Measurements from ENCODE around the gene CDKN2AIP. TPM values are rescaled to one million over a fixed set of nuclear protein-coding genes. Genes with fewer than 3 reads are reported as not detected.

CDKN2AIP gene
- total RNA-seq, 1 experiment from 2014 or later: 6.4 TPM

GRCh38 chr4:183399616-183400015 is 44.8 kb upstream of the CDKN2AIP start:
- CTCF ChIA-PET: no interaction called here
- intact Hi-C loops (cut with micrococcal nuclease): no loop called here
- no peaks in the 10 kb centered on the region for H3K79me2 ChIP-seq (ENCODE audit: insufficient read depth, low read length)

More at GRCh38 chr4:183399616-183400015, 44.8 kb upstream of the CDKN2AIP start:
- no peaks in the 10 kb centered on the region for H3K9me2 ChIP-seq (ENCODE audit: insufficient read depth)
- no TSS peak for BruUV-seq (replicated peaks)
- H2AFZ ChIP-seq (ENCODE audit: low read depth, low read length, poor library complexity, severe bottlenecking): no peak overlapping the region
- DNase-seq (ENCODE audit: low read depth, low spot score) (no peak), ATAC-seq (no peak)
- RAD21 ChIA-PET (ENCODE audit: low non-redundant PET in 1 of 2, low total read pairs in 2 of 2, uncharacterized antibody in 2 of 2, unreplicated experiment in 2 of 2): no interaction called here
- TF ChIP-seq REST (IDR thresholded peaks at IDR 0.05; ENCODE audit: low read depth): no peak
- no peak for TF ChIP-seq SP1 (IDR thresholded peaks at IDR 0.05; ENCODE audit: low read depth)
- no peak for TF ChIP-seq ZNF274 (IDR thresholded peaks at IDR 0.05; ENCODE audit: low read depth, low read length)
- no peak for TF ChIP-seq POLR2AphosphoS5 (IDR thresholded peaks at IDR 0.05; ENCODE audit: low read depth, low read length)
- TF ChIP-seq CEBPB (IDR thresholded peaks at IDR 0.05; ENCODE audit: low read depth): no peak
- TF ChIP-seq EZH2phosphoT487 (IDR thresholded peaks at IDR 0.05; ENCODE audit: borderline replicate concordance): no peak
- TF ChIP-seq TCF7L2 (IDR thresholded peaks at IDR 0.05; ENCODE audit: borderline replicate concordance, extremely low read depth, insufficient read depth, insufficient read length): no peak
- no peak for TF ChIP-seq RAD21 (IDR thresholded peaks at IDR 0.05; ENCODE audit: low read depth)
- TF ChIP-seq, protein P1, sequence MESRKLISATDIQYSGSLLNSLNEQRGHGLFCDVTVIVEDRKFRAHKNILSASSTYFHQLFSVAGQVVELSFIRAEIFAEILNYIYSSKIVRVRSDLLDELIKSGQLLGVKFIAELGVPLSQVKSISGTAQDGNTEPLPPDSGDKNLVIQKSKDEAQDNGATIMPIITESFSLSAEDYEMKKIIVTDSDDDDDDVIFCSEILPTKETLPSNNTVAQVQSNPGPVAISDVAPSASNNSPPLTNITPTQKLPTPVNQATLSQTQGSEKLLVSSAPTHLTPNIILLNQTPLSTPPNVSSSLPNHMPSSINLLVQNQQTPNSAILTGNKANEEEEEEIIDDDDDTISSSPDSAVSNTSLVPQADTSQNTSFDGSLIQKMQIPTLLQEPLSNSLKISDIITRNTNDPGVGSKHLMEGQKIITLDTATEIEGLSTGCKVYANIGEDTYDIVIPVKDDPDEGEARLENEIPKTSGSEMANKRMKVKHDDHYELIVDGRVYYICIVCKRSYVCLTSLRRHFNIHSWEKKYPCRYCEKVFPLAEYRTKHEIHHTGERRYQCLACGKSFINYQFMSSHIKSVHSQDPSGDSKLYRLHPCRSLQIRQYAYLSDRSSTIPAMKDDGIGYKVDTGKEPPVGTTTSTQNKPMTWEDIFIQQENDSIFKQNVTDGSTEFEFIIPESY (IDR thresholded peaks at IDR 0.05; ENCODE audit: extremely low read depth, insufficient replicate concordance, low read length): no peak
- no peak for TF ChIP-seq CTCF (IDR thresholded peaks at IDR 0.05 in 2 of 3, conservative IDR thresholded peaks at IDR 0.05 in 1 of 3; ENCODE audit: borderline replicate concordance in 1 of 3, insufficient read depth in 1 of 3, low read depth in 2 of 3, low read length in 2 of 3)
- no peak for TF ChIP-seq SIN3A (IDR thresholded peaks at IDR 0.05; ENCODE audit: low read depth)
- no peak for TF ChIP-seq YY1 (IDR thresholded peaks at IDR 0.05; ENCODE audit: extremely low read depth, insufficient replicate concordance, low read depth, low read length)
- no peak overlapping the region for H3K4me3 ChIP-seq (replicated peaks in 1 of 2; ENCODE audit: low read depth in 1 of 2, low read length in 2 of 2)
- H3K4me2 ChIP-seq (ENCODE audit: low read length): no peak overlapping the region
- H3K36me3 ChIP-seq (ENCODE audit: control insufficient read depth in 1 of 2, insufficient read depth in 2 of 2, low read length in 2 of 2): no peaks in the 10 kb centered on the region
- H3K9me3 ChIP-seq (ENCODE audit: control insufficient read depth in 1 of 2, insufficient read depth in 1 of 2, low read depth in 1 of 2, low read length in 2 of 2): no peaks in the 10 kb centered on the region
- POLR2A ChIA-PET: no interaction called here
- peaks cover 6 to 25% of the 10 kb centered on the region in 2 experiments; a peak in 3 of 4 replicates for H3K4me1 ChIP-seq (ENCODE audit: control insufficient read depth in 1 of 2, insufficient read depth in 2 of 2, low read length in 2 of 2)
- no peaks in the 10 kb centered on the region for H4K20me1 ChIP-seq (ENCODE audit: insufficient read depth)
- H3K27me3 ChIP-seq (ENCODE audit: insufficient read depth, low read length): no peaks in the 10 kb centered on the region
- no peak overlapping the region for H3K27ac ChIP-seq (ENCODE audit: low read depth, low read length)
- no peak overlapping the region for H3K9ac ChIP-seq (ENCODE audit: low read length)
